Testis (tissue), 3 donors: ENCODE measurements around the gene TBC1D1. TPM values are rescaled to one million over a fixed set of nuclear protein-coding genes. Genes with fewer than 3 reads are reported as not detected.

Source experiments
- DNase-seq: peaks from one replicate; pipeline ENCODE4 v3.0.0-alpha.2; 2019
- H3K27ac ChIP-seq, 2 donors: fragments of 200-600 bp; sonication (generic); one replicate each; pipeline ENCODE4 v1.5.1; 2019
- H3K27me3 ChIP-seq: fragments of 200-600 bp; sonication (generic); one replicate; pipeline ENCODE4 v1.5.1; 2019
- H3K36me3 ChIP-seq: fragments of 200-600 bp; sonication (generic); one replicate; pipeline ENCODE4 v1.5.1; 2017; ENCODE audit warnings: low read depth; ENCODE audit errors: missing control alignments
- H3K4me1 ChIP-seq: fragments of 200-600 bp; sonication (generic); one replicate; pipeline ENCODE4 v1.5.1; 2019
- H3K4me3 ChIP-seq, 2 donors: fragments of 200-600 bp; sonication (generic); one replicate each; pipeline ENCODE4 v1.5.1; 2017 to 2019
- H3K9me3 ChIP-seq: fragments of 200-600 bp; sonication (generic); one replicate; pipeline ENCODE4 v1.5.1; 2017
- CTCF ChIP-seq, 3 experiments: fragments of 450-650 bp in 2 of 3; fragments of 200-600 bp in 1 of 3; sonication (generic) in 1 of 3; IDR thresholded peaks; one replicate each; pipeline ENCODE4 v1.5.1; 2016 to 2019; ENCODE audit warnings: antibody characterized with exemption in 3 of 3, mild to moderate bottlenecking in 2 of 3, moderate library complexity in 1 of 3
- POLR2A ChIP-seq: fragments of 450-650 bp; IDR thresholded peaks from one replicate; pipeline ENCODE4 v1.6.1; 2017; ENCODE audit warnings: antibody characterized with exemption, mild to moderate bottlenecking, moderate library complexity
- WGBS, 2 donors: methylation state at CpG; one replicate each; pipeline ENCODE4 v1.1.5; 2018; 5-methylcytosine and 5-hydroxymethylcytosine counted together
- intact Hi-C: fragments of 100-400 bp; cut with DNase I; formaldehyde crosslinking; loops from one replicate; pipeline ENCODE4 v1.15.1; 2023; ENCODE audit warnings: low total_unique reads
- polyA plus RNA-seq: library from polyadenylated mRNA; stranded (reverse); fragments of 350-450 nt; fragmentation: Illumina TruSeq; extraction: RNeasy Lipid Tissue Mini Kit (QIAGEN cat#74804); gene quantifications from one replicate; pipeline ENCODE4 v1.2.3, GENCODE V29; 2014; ENCODE audit warnings: low read depth, low replicate concordance; ENCODE audit not compliant: insufficient read depth
- total RNA-seq, 2 donors: library from RNA; depleted of rRNA; stranded (reverse); fragments of >200 nt; gene quantifications; one replicate each; pipeline ENCODE4 v1.2.3, GENCODE V29; 2016

TBC1D1 gene
- total and polyA plus RNA-seq, 3 donors from 2014 or later = 130 to 208 (median 167) TPM

- DNase-seq = no peak
- H3K27ac ChIP-seq = no peak overlapping the region
- H3K4me3 ChIP-seq = no peak overlapping the region
- H3K4me1 ChIP-seq = peaks cover 3% of the 10 kb centered on the region
- no peaks in the 10 kb centered on the region for H3K27me3 ChIP-seq
- WGBS, 2 donors = 85 to 94% methylated on average over 5 of the region's 5 CpGs
- intact Hi-C loops = no loop called here
- no peaks in the 10 kb centered on the region for H3K36me3 ChIP-seq
- TF ChIP-seq CTCF (IDR thresholded peaks at IDR 0.05) (no peak), POLR2A (no peak)
- H3K9me3 ChIP-seq = no peaks in the 10 kb centered on the region
Observed at GRCh38 chr4:38100474-38101255, 209.8 kb downstream of the TBC1D1 start.

GRCh38 chr4:38101563-38101962 lies 210.7 kb downstream of the TBC1D1 start:
- Histone ChIP-seq H3K4me3 (no peak overlapping the region), H3K4me1 (peaks cover 7% of the 10 kb centered on the region), H3K27me3 (no peaks in the 10 kb centered on the region), H3K9me3 (no peaks in the 10 kb centered on the region), H3K36me3 (no peaks in the 10 kb centered on the region), H3K27ac (no peak overlapping the region)
- 55 to 57% methylated on average over 4 of the region's 4 CpGs for WGBS, 2 donors
- no peak for DNase-seq
- intact Hi-C loops = no loop called here
- no peak for TF ChIP-seq CTCF (IDR thresholded peaks at IDR 0.05)
- no peak for TF ChIP-seq POLR2A

- H3K9me3 ChIP-seq = no peaks in the 10 kb centered on the region
- no peak for DNase-seq
- peaks cover 7% of the 10 kb centered on the region for H3K4me1 ChIP-seq
- no peak overlapping the region for H3K27ac ChIP-seq
- TF ChIP-seq POLR2A (no peak), CTCF (IDR thresholded peaks at IDR 0.05) (no peak)
- WGBS, 2 donors = 80% methylated on average over 7 of the region's 7 CpGs
- intact Hi-C loops = no loop called here
- H3K36me3 ChIP-seq = no peaks in the 10 kb centered on the region
- H3K27me3 ChIP-seq = no peaks in the 10 kb centered on the region
- no peak overlapping the region for H3K4me3 ChIP-seq
Observed at GRCh38 chr4:38102957-38103588, 212.2 kb downstream of the TBC1D1 start.

GRCh38 chr4:38105475-38106220 lies 214.8 kb downstream of the TBC1D1 start:
- Histone ChIP-seq H3K27me3 (no peaks in the 10 kb centered on the region), H3K27ac (no peak overlapping the region)
- 85 to 86% methylated on average over 7 of the region's 7 CpGs for WGBS, 2 donors

More at GRCh38 chr4:38105475-38106220, 214.8 kb downstream of the TBC1D1 start:
- peaks cover 21% of the 10 kb centered on the region for H3K4me1 ChIP-seq
- no peak overlapping the region for H3K4me3 ChIP-seq
- no peak for TF ChIP-seq CTCF (IDR thresholded peaks at IDR 0.05)
- no peak for TF ChIP-seq POLR2A
- no peaks in the 10 kb centered on the region for H3K36me3 ChIP-seq
- H3K9me3 ChIP-seq = no peaks in the 10 kb centered on the region
- DNase-seq = no peak
- intact Hi-C loops = no loop called here
